ENCODE data around the gene TNFRSF25. TPM values are rescaled to one million over a fixed set of nuclear protein-coding genes. Genes with fewer than 3 reads are reported as not detected.

Gene TNFRSF25
- polyA plus RNA-seq, 1 of the 3 experiments (the other 2 are of a cell fraction): 20.8 TPM

- TF ChIP-seq FOSL2 (IDR thresholded peaks at IDR 0.05; ENCODE audit: borderline replicate concordance, low read depth) (no peak), SMC3 (IDR thresholded peaks at IDR 0.05; ENCODE audit: low read depth, low read length) (no peak), TCF12 (IDR thresholded peaks at IDR 0.05) (no peak), EP300 (IDR thresholded peaks at IDR 0.05; ENCODE audit: borderline replicate concordance in 1 of 2, low read depth in 1 of 2, low read length in 1 of 2) (no peak), FOXM1 (IDR thresholded peaks at IDR 0.05; ENCODE audit: low read depth) (no peak), YY1 (IDR thresholded peaks at IDR 0.05; ENCODE audit: low read depth) (no peak), GABPA (IDR thresholded peaks at IDR 0.05; ENCODE audit: low read depth) (no peak), ELF1 (IDR thresholded peaks at IDR 0.05) (no peak), POLR2AphosphoS5 (IDR thresholded peaks at IDR 0.05; ENCODE audit: low read depth, low read length) (no peak), TAF1 (IDR thresholded peaks at IDR 0.05; ENCODE audit: borderline replicate concordance, low read depth, low read length) (no peak), REST (IDR thresholded peaks at IDR 0.05; ENCODE audit: low read depth, low read length) (no peak), TEAD4 (IDR thresholded peaks at IDR 0.05; ENCODE audit: borderline replicate concordance, insufficient read depth) (no peak), USF1 (IDR thresholded peaks at IDR 0.05; ENCODE audit: borderline replicate concordance, low read depth) (no peak), RFX5 (IDR thresholded peaks at IDR 0.05; ENCODE audit: low read length) (no peak), MEF2A (IDR thresholded peaks at IDR 0.05; ENCODE audit: borderline replicate concordance, low read depth) (no peak), SIN3A (IDR thresholded peaks at IDR 0.05; ENCODE audit: borderline replicate concordance, low read depth, low read length) (no peak)
- TF ChIP-seq, protein P1, sequence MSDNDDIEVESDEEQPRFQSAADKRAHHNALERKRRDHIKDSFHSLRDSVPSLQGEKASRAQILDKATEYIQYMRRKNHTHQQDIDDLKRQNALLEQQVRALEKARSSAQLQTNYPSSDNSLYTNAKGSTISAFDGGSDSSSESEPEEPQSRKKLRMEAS (IDR thresholded peaks at IDR 0.05; ENCODE audit: low read depth): no peak
- TF ChIP-seq, protein P2, sequence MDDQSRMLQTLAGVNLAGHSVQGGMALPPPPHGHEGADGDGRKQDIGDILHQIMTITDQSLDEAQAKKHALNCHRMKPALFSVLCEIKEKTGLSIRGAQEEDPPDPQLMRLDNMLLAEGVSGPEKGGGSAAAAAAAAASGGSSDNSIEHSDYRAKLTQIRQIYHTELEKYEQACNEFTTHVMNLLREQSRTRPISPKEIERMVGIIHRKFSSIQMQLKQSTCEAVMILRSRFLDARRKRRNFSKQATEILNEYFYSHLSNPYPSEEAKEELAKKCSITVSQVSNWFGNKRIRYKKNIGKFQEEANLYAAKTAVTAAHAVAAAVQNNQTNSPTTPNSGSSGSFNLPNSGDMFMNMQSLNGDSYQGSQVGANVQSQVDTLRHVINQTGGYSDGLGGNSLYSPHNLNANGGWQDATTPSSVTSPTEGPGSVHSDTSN (IDR thresholded peaks at IDR 0.05): no peak
- TF ChIP-seq, protein P3, sequence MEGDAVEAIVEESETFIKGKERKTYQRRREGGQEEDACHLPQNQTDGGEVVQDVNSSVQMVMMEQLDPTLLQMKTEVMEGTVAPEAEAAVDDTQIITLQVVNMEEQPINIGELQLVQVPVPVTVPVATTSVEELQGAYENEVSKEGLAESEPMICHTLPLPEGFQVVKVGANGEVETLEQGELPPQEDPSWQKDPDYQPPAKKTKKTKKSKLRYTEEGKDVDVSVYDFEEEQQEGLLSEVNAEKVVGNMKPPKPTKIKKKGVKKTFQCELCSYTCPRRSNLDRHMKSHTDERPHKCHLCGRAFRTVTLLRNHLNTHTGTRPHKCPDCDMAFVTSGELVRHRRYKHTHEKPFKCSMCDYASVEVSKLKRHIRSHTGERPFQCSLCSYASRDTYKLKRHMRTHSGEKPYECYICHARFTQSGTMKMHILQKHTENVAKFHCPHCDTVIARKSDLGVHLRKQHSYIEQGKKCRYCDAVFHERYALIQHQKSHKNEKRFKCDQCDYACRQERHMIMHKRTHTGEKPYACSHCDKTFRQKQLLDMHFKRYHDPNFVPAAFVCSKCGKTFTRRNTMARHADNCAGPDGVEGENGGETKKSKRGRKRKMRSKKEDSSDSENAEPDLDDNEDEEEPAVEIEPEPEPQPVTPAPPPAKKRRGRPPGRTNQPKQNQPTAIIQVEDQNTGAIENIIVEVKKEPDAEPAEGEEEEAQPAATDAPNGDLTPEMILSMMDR (IDR thresholded peaks at IDR 0.05): no peak
- TF ChIP-seq, protein P4, sequence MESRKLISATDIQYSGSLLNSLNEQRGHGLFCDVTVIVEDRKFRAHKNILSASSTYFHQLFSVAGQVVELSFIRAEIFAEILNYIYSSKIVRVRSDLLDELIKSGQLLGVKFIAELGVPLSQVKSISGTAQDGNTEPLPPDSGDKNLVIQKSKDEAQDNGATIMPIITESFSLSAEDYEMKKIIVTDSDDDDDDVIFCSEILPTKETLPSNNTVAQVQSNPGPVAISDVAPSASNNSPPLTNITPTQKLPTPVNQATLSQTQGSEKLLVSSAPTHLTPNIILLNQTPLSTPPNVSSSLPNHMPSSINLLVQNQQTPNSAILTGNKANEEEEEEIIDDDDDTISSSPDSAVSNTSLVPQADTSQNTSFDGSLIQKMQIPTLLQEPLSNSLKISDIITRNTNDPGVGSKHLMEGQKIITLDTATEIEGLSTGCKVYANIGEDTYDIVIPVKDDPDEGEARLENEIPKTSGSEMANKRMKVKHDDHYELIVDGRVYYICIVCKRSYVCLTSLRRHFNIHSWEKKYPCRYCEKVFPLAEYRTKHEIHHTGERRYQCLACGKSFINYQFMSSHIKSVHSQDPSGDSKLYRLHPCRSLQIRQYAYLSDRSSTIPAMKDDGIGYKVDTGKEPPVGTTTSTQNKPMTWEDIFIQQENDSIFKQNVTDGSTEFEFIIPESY (IDR thresholded peaks at IDR 0.05; ENCODE audit: borderline replicate concordance, low read depth): no peak
- POLR2A ChIA-PET: no interaction called here
- no peaks in the 10 kb centered on the region for H3K9me3 ChIP-seq
- H3K4me3 ChIP-seq (ENCODE audit: low read depth in 2 of 2, low read length in 1 of 2): no peak overlapping the region
- 50% methylated on average over 5 of the region's 5 CpGs for WGBS (ENCODE audit: low lambda C conversion rate)
- no peaks in the 10 kb centered on the region; the same call in 1 of the 2 replicates for H3K27me3 ChIP-seq (ENCODE audit: insufficient read depth)
- CTCF ChIA-PET: interaction anchor here (1.2 to 13.6 kb wide), 5 partner anchors 15 to 188 kb away, joined by 3 to 290 read pairs (median 6); partner anchors contain the start of genes ESPN and HES2
- no peak overlapping the region for H3K27ac ChIP-seq (ENCODE audit: low read depth in 2 of 2, low read length in 1 of 2)
- no peak overlapping the region for H3K4me2 ChIP-seq
- no peak overlapping the region for H3K9ac ChIP-seq
- H3F3A ChIP-seq (replicated peaks; ENCODE audit: insufficient read depth): peaks cover 3% of the 10 kb centered on the region
- no peaks in the 10 kb centered on the region for H3K79me2 ChIP-seq (ENCODE audit: insufficient read depth)
- no peaks in the 10 kb centered on the region for H4K20me1 ChIP-seq (ENCODE audit: insufficient read depth)
- no peaks in the 10 kb centered on the region; a peak in 1 of 4 replicates for H3K4me1 ChIP-seq (ENCODE audit: control insufficient read depth in 1 of 2, insufficient read depth in 2 of 2, low read depth in 1 of 2, low read length in 1 of 2)
- H3K9me2 ChIP-seq: no peaks in the 10 kb centered on the region
- no peak overlapping the region for H2AFZ ChIP-seq (ENCODE audit: low read depth)
- DNase-seq: no peak
- no peaks in the 10 kb centered on the region for H3K36me3 ChIP-seq (replicated peaks in 1 of 2; ENCODE audit: control insufficient read depth in 1 of 2, insufficient read depth in 2 of 2, low read length in 1 of 2)
These were observed 31.8 kb downstream of the TNFRSF25 start for GRCh38 chr1:6434186-6434585.
